ENCODE measurements around the gene TCTA.
A peak's percentile ranks its signal among the peaks of the same experiment; 100 is the strongest.

GRCh38 chr3:49421890-49422378 lies 9.7 kb downstream of the TCTA start:
- no peak for TF ChIP-seq POLR2A (IDR thresholded peaks at IDR 0.05)
- peak in 1 of 6 experiments; percentile 1 for TF ChIP-seq CTCF (IDR thresholded peaks at IDR 0.05)

Measured in Peyer's patch (tissue), 4 donors.